ENCODE measurements around the gene CRIP1.

- TF ChIP-seq FOXP2 (optimal IDR thresholded peaks at IDR 0.05; ENCODE audit: control extremely low read depth, extremely low read length, insufficient read depth) (no peak), EZH2 (IDR thresholded peaks at IDR 0.05) (no peak)
Measured at GRCh38 chr14:105448706-105449111, 38.0 kb upstream of the CRIP1 start.

Measured in SK-N-MC (cell line).